HG03280 (cell line): ENCODE results near the gene ZNF22.

Experiments used
- ATAC-seq: cut with Tn5 transposase; IDR thresholded peaks from one replicate; pipeline ENCODE4 v1.9.1; 2021; ENCODE audit warnings: mild to moderate bottlenecking, moderate library complexity; ENCODE audit not compliant: unreplicated experiment

The ZNF22 gene

GRCh38 chr10:44988957-44989585 is 11.7 kb upstream of the ZNF22 start:
- ATAC-seq, result no peak

GRCh38 chr10:44989597-44990301 is 11.0 kb upstream of the ZNF22 start:
- no peak for ATAC-seq

- ATAC-seq, result no peak
Observed at GRCh38 chr10:44990302-44990655, 10.4 kb upstream of the ZNF22 start.

GRCh38 chr10:44990965-44991364 is 9.8 kb upstream of the ZNF22 start:
- no peak for ATAC-seq

GRCh38 chr10:44991571-44991970 is 9.2 kb upstream of the ZNF22 start:
- no peak for ATAC-seq

- no peak for ATAC-seq
Observed at GRCh38 chr10:44992070-44992731, 8.5 kb upstream of the ZNF22 start.

- ATAC-seq, result no peak
Observed at GRCh38 chr10:44992732-44993225, 7.9 kb upstream of the ZNF22 start.

- no peak for ATAC-seq
Observed at GRCh38 chr10:44993226-44993921, 7.3 kb upstream of the ZNF22 start.

- ATAC-seq, result no peak
Observed at GRCh38 chr10:44993922-44994751, 6.6 kb upstream of the ZNF22 start.

GRCh38 chr10:44994752-44995530 is 5.8 kb upstream of the ZNF22 start:
- ATAC-seq, result no peak

GRCh38 chr10:44995581-44995913 is 5.2 kb upstream of the ZNF22 start:
- no peak for ATAC-seq

- ATAC-seq, result no peak
Observed at GRCh38 chr10:44995914-44996669, 4.6 kb upstream of the ZNF22 start.

- no peak for ATAC-seq
Observed at GRCh38 chr10:44997105-44997748, 3.5 kb upstream of the ZNF22 start.

GRCh38 chr10:44998146-44998631 is 2.5 kb upstream of the ZNF22 start:
- ATAC-seq, result no peak

- ATAC-seq, result no peak
Observed at GRCh38 chr10:45000138-45000751, 478 bp upstream of the ZNF22 start.

GRCh38 chr10:45001381-45002148 is 842 bp downstream of the ZNF22 start:
- ATAC-seq, result peak; percentile 87

GRCh38 chr10:45003432-45004000 is 2.8 kb downstream of the ZNF22 start:
- ATAC-seq, result no peak
